K562 (cell line): Measurements from ENCODE around the gene GAL3ST2. TPM values are rescaled to one million over a fixed set of nuclear protein-coding genes. Genes with fewer than 3 reads are reported as not detected.

Experiments used
- ATAC-seq: fragments of 200-7000 bp; cut with Tn5 transposase; 3 replicates; pipeline ENCODE4 v1.9.1; 2020; ENCODE audit warnings: moderate library complexity
- BruUV-seq: library from RNA; stranded (reverse); fragments of 400-500 nt; replicated peaks from 2 replicates; lab custom pipeline; 2021; lab: Mats Ljungman, UMichigan
- CTCF ChIA-PET: fragments of 300-600 bp; formaldehyde crosslinking; extraction: SDS; loops from one replicate; lab custom pipeline; 2021; ENCODE audit warnings: low intra/inter-chr PET ratio; lab: Yijun Ruan, JAX
- POLR2A ChIA-PET: fragments of 300-600, 350-650 bp; sonication (Branson Sonifier 250); formaldehyde crosslinking; extraction: SDS; loops from one replicate; lab custom pipeline; 2021; ENCODE audit warnings: antibody characterized with exemption, inconsistent platforms; lab: Yijun Ruan, JAX
- DNase-seq, 4 experiments: peaks; one replicate each; pipeline versions ENCODE4 v3.0.0 to v3.0.0-alpha.2; 2011 to 2018; ENCODE audit warnings: low spot score in 3 of 4, mixed read lengths in 3 of 4; ENCODE audit errors: extremely low read depth in 1 of 4
- FAIRE-seq: peaks from 2 replicates; lab custom pipeline; 2011; peaks lifted over from hg19 to GRCh38; lab: Jason Lieb, UNC
- H2AFZ ChIP-seq: 2 replicates; pipeline ENCODE4 v1.6.0; 2011; ENCODE audit warnings: low read depth, low read length, control low read depth, inconsistent platforms
- H3K27ac ChIP-seq: fragments of 200-600 bp; 3 replicates; pipeline ENCODE4 v1.8.0; 2011; ENCODE audit warnings: low read depth, mild to moderate bottlenecking, control low read depth, inconsistent platforms, low read length, moderate library complexity, mixed read lengths; ENCODE audit errors: extremely low read depth
- H3K27me3 ChIP-seq, 2 experiments: fragments of 300-600 bp in 1 of 2; 2 replicates in 1 of 2; 3 replicates in 1 of 2; pipeline versions ENCODE4 v1.6.0 to v1.8.0; 2011; ENCODE audit warnings: inconsistent platforms in 2 of 2, low read length in 2 of 2, mild to moderate bottlenecking in 1 of 2, mixed read lengths in 1 of 2, moderate library complexity in 1 of 2; ENCODE audit not compliant: control insufficient read depth in 2 of 2, insufficient read depth in 2 of 2
- H3K36me3 ChIP-seq: fragments of 300-600 bp; 3 replicates; pipeline ENCODE4 v1.8.0; 2011; ENCODE audit warnings: mild to moderate bottlenecking, low read length, inconsistent platforms; ENCODE audit not compliant: control insufficient read depth, insufficient read depth
- H3K4me1 ChIP-seq, 2 experiments: fragments of 200-600 bp in 1 of 2; replicated peaks in 1 of 2; 2 replicates in 1 of 2; 3 replicates in 1 of 2; pipeline versions ENCODE4 v1.5.1 to v1.8.0; 2011; ENCODE audit warnings: inconsistent platforms in 2 of 2, low read length in 2 of 2, mild to moderate bottlenecking in 1 of 2, mixed read lengths in 1 of 2, moderate library complexity in 1 of 2; ENCODE audit not compliant: control insufficient read depth in 2 of 2, insufficient read depth in 2 of 2
- H3K4me2 ChIP-seq: 2 replicates; pipeline ENCODE4 v1.6.1; 2011; ENCODE audit warnings: low read length, control low read depth, inconsistent platforms, mixed read lengths; ENCODE audit not compliant: insufficient read depth
- H3K4me3 ChIP-seq: fragments of 200-600 bp; sonication (generic), shearing (Covaris generic); 2 replicates; pipeline ENCODE4 v1.5.1; 2016; ENCODE audit warnings: control low read depth, inconsistent platforms
- H3K79me2 ChIP-seq: fragments of 200-600 bp; 3 replicates; pipeline ENCODE4 v1.8.0; 2011; ENCODE audit warnings: low read length, inconsistent platforms; ENCODE audit not compliant: control insufficient read depth, insufficient read depth
- H3K9ac ChIP-seq, 2 experiments: 2 replicates each; pipeline versions ENCODE4 v1.6.0 to v1.6.1; 2011; ENCODE audit warnings: low read depth in 2 of 2, low read length in 2 of 2, control low read depth in 1 of 2, inconsistent platforms in 1 of 2, mild to moderate bottlenecking in 1 of 2, mixed read lengths in 1 of 2; ENCODE audit not compliant: insufficient read depth in 1 of 2
- H3K9me1 ChIP-seq: one replicate; pipeline ENCODE4 v1.6.0; 2011; ENCODE audit warnings: inconsistent platforms, mild to moderate bottlenecking, low read length, moderate library complexity; ENCODE audit not compliant: control insufficient read depth, insufficient read depth
- H3K9me3 ChIP-seq: replicated peaks from 2 replicates; pipeline ENCODE4 v1.5.1; 2011; ENCODE audit warnings: low read depth, low read length, inconsistent platforms; ENCODE audit not compliant: control insufficient read depth, insufficient read depth
- H4K20me1 ChIP-seq: replicated peaks from 2 replicates; pipeline ENCODE4 v1.6.1; 2011; ENCODE audit warnings: low read length, inconsistent platforms, mixed read lengths; ENCODE audit not compliant: control insufficient read depth, insufficient read depth
- ARID3A ChIP-seq: IDR thresholded peaks from 2 replicates; pipeline ENCODE4 v1.6.1; 2012; ENCODE audit warnings: low read depth, low read length, improper control_type of control experiment, borderline replicate concordance
- DLX4 ChIP-seq: fragments of 250-450 bp; sonication (Bioruptor Pico); IDR thresholded peaks from 2 replicates; pipeline ENCODE4 v1.6.1; 2021; ENCODE audit warnings: mild to moderate bottlenecking
- FOXK2 ChIP-seq, 2 experiments: fragments of 450-650 bp; IDR thresholded peaks in 1 of 2; conservative IDR thresholded peaks in 1 of 2; 2 replicates each; pipeline ENCODE4 v1.6.1; 2016; ENCODE audit warnings: low read depth in 2 of 2, mild to moderate bottlenecking in 1 of 2
- MGA ChIP-seq: fragments of 450-650 bp; IDR thresholded peaks from 2 replicates; pipeline ENCODE4 v1.6.1; 2016; ENCODE audit warnings: mild to moderate bottlenecking, moderate library complexity
- POLR2AphosphoS2 ChIP-seq: IDR thresholded peaks from 2 replicates; pipeline ENCODE4 v1.6.1; 2012; ENCODE audit warnings: low read length, improper control_type of control experiment
- XRCC4 ChIP-seq: IDR thresholded peaks from one replicate; pipeline ENCODE4 v1.6.1; 2011; ENCODE audit not compliant: insufficient read depth, insufficient read length; ENCODE audit errors: extremely low read depth
- ZNF124 ChIP-seq: sonication (generic); formaldehyde crosslinking; IDR thresholded peaks from 2 replicates; pipeline ENCODE4 v1.8.1; 2022; ENCODE audit warnings: missing genetic modification reagents
- WGBS: fragments of 100-300 bp; shearing (Covaris generic); methylation state at CpG from one replicate; pipeline ENCODE4 v1.1.6; 2016; ENCODE audit warnings: low coverage, mixed read lengths; ENCODE audit not compliant: insufficient coverage; ENCODE audit errors: missing lambda C conversion rate; 5-methylcytosine and 5-hydroxymethylcytosine counted together
- in situ Hi-C: fragments of 300-500 bp; cut with MboI; formaldehyde crosslinking; loops from 4 replicates; pipeline ENCODE4 v1.15.0; 2018; ENCODE audit warnings: inconsistent platforms, mixed read lengths
- intact Hi-C: fragments of 100-400 bp; cut with micrococcal nuclease; formaldehyde crosslinking; loops from 2 replicates; pipeline ENCODE4 v1.14.2; 2022
- polyA plus RNA-seq, 8 experiments: library from polyadenylated mRNA; depleted of rRNA in 4 of 8; stranded (reverse) in 5 of 8; unstranded in 3 of 8; fragments of >200 nt; fragmentation: Nextera tagmentation in 2 of 8; fragmentation: Illumina TruSeq in 1 of 8; extraction: Ambion mirVana in 2 of 8; extraction: Trizol in 1 of 8; gene quantifications; 2 replicates each; pipeline versions ENCODE4 v1.2.1 to v1.2.3, GENCODE V29; 2011 to 2014; ENCODE audit warnings: inconsistent platforms in 1 of 8, missing spikeins in 1 of 8
- total RNA-seq, 7 experiments: library from RNA; depleted of rRNA in 6 of 7; stranded (reverse); fragments of >200 nt in 6 of 7; fragmentation: Illumina TruSeq in 2 of 7; extraction: Trizol in 2 of 7; gene quantifications; 2 replicates each; pipeline versions ENCODE4 v1.2.1 to v1.2.3, GENCODE V29; 2011 to 2021; ENCODE audit warnings: low replicate concordance in 1 of 7

Gene GAL3ST2
- total and polyA plus RNA-seq, 9 of the 15 experiments (the other 6 are each of a cell fraction or from before 2014, with no cell fraction given) = 0.42 TPM; not detected in 8

- Histone ChIP-seq H2AFZ (peak overlapping the region; percentile 67), H3K36me3 (no peaks in the 10 kb centered on the region), H3K79me2 (no peaks in the 10 kb centered on the region), H3K9me3 (no peaks in the 10 kb centered on the region), H3K4me2 (no peak overlapping the region), H3K9ac (peak overlapping the region in 1 of 2 experiments; percentile 3; a peak in 2 of 4 replicates), H3K27ac (no peak overlapping the region), H3K4me3 (no peak overlapping the region), H3K27me3 (no peaks in the 10 kb centered on the region), H3K4me1 (peaks cover 6 to 69% of the 10 kb centered on the region in 2 experiments; a peak in 4 of 5 replicates), H4K20me1 (no peaks in the 10 kb centered on the region), H3K9me1 (no peaks in the 10 kb centered on the region)
- DNase-seq (peak in 2 of 4 experiments; percentile 22 to 26), FAIRE-seq (no peak), ATAC-seq (peak; percentile 23)
- POLR2A ChIA-PET = no interaction called here
- intact Hi-C loops (no loop called here), in situ Hi-C loops (no loop called here)
- no TSS peak for BruUV-seq
- CTCF ChIA-PET = no interaction called here
- 43% methylated on average over 6 of the region's 14 CpGs for WGBS
- TF ChIP-seq FOXK2 (conservative IDR thresholded peaks at IDR 0.05 in 1 of 2, IDR thresholded peaks at IDR 0.05 in 1 of 2; ENCODE audit: low read depth in 2 of 2) (no peak), DLX4 (CRISPR knock-in tag) (no peak), XRCC4 (no peak), ZNF124 (CRISPR knock-in tag) (no peak), POLR2AphosphoS2 (no peak), MGA (peak; percentile 53; the same call in 1 of the 2 replicates), ARID3A (no peak)
Observed at GRCh38 chr2:241798081-241798630, 21.5 kb downstream of the GAL3ST2 start.
